ENCODE results near the gene CMKLR1. TPM values are rescaled to one million over a fixed set of nuclear protein-coding genes. Genes with fewer than 3 reads are reported as not detected.

CMKLR1 gene
- polyA plus RNA-seq, 3 donors, result 7.5 to 11.6 (median 7.9) TPM

DNA sequence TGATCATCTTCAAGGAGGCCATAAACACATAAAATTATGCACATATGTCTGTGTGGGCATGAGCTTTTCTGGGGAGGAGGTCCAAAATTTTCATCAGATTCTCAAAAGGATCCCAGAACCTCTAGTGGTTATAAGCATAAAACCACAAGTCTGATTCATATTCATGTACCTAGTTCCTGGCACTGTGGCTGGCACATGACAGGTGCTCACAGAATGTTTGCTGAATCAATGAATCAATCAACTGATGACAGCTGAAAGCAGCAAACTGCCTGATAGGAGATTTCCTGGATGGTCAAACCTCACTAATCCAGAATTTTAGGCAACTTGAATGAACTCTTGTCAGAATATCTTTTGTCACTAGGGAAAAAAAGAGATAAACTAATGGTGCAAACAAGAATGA lies 13.5 kb upstream of the CMKLR1 start:
- Histone ChIP-seq H3K4me3 (replicated peaks in 1 of 3; ENCODE audit: low read depth in 2 of 3, low read length in 3 of 3) (no peak overlapping the region), H3K4me2 (replicated peaks; ENCODE audit: extremely low read depth, low read length, poor library complexity, severe bottlenecking) (no peak overlapping the region), H3K27ac (ENCODE audit: low read depth in 1 of 2, low read length in 2 of 2) (no peak overlapping the region), H3K9ac (ENCODE audit: insufficient read depth, low read length, poor library complexity, severe bottlenecking) (no peak overlapping the region), H3K27me3 (ENCODE audit: control insufficient read depth in 2 of 2, insufficient read depth in 2 of 2, low read length in 2 of 2) (no peaks in the 10 kb centered on the region), H3K4me1 (ENCODE audit: control insufficient read depth in 1 of 2, insufficient read depth in 2 of 2, low read length in 2 of 2) (no peaks in the 10 kb centered on the region), H2AFZ (ENCODE audit: insufficient read depth, low read depth, low read length, poor library complexity, severe bottlenecking) (no peak overlapping the region), H3K79me2 (ENCODE audit: insufficient read depth, low read length) (no peaks in the 10 kb centered on the region), H4K20me1 (ENCODE audit: insufficient read depth, low read length) (no peaks in the 10 kb centered on the region), H3K36me3 (replicated peaks in 1 of 2; ENCODE audit: control insufficient read depth in 1 of 2, insufficient read depth in 2 of 2, low read length in 2 of 2) (no peaks in the 10 kb centered on the region), H3K9me3 (replicated peaks in 1 of 2; ENCODE audit: control insufficient read depth in 1 of 2, insufficient read depth in 1 of 2, low read length in 2 of 2) (no peaks in the 10 kb centered on the region)
- TF ChIP-seq, protein P1, sequence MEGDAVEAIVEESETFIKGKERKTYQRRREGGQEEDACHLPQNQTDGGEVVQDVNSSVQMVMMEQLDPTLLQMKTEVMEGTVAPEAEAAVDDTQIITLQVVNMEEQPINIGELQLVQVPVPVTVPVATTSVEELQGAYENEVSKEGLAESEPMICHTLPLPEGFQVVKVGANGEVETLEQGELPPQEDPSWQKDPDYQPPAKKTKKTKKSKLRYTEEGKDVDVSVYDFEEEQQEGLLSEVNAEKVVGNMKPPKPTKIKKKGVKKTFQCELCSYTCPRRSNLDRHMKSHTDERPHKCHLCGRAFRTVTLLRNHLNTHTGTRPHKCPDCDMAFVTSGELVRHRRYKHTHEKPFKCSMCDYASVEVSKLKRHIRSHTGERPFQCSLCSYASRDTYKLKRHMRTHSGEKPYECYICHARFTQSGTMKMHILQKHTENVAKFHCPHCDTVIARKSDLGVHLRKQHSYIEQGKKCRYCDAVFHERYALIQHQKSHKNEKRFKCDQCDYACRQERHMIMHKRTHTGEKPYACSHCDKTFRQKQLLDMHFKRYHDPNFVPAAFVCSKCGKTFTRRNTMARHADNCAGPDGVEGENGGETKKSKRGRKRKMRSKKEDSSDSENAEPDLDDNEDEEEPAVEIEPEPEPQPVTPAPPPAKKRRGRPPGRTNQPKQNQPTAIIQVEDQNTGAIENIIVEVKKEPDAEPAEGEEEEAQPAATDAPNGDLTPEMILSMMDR (IDR thresholded peaks at IDR 0.05), result no peak
- H3K27me3 Mint-ChIP-seq (ENCODE audit: low read depth in 3 of 3), result peaks cover 0 to 4% (median 0%) of the 10 kb centered on the region in 3 donors
- H3K36me3 Mint-ChIP-seq, result no peaks in the 10 kb centered on the region
- H3K4me1 Mint-ChIP-seq, result peaks cover 2% of the 10 kb centered on the region
- DNase-seq, result no peak
- no peak overlapping the region for H3K4me3 Mint-ChIP-seq
- intact Hi-C loops (cut with micrococcal nuclease), result no loop called here
- H3K9me3 Mint-ChIP-seq, result peaks cover 0 to 4% (median 3%) of the 10 kb centered on the region in 7 donors
- H3K27ac Mint-ChIP-seq, result no peak overlapping the region

DNA sequence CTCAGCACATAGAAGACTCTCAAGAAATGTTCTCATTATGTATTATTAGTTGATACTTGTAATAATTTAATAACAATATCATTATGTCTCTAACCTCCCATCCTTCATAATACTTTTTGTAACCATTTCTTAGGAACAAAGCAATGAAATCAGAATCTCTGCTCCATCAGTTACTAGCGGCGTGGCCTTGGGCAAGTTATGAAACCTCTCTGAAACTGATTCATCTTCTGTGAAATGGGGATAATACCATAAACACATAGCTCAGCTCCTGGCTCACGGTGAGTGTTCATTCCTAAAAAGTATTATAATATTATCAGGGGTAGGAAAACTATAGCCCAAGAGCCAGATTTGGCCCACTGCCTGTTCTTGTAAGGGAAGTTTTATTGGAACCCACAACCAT lies 11.4 kb upstream of the CMKLR1 start:
- intact Hi-C loops (cut with micrococcal nuclease), result no loop called here

More for the DNA sequence above, 11.4 kb upstream of the CMKLR1 start:
- no peaks in the 10 kb centered on the region for H3K9me3 ChIP-seq (replicated peaks in 1 of 2; ENCODE audit: control insufficient read depth in 1 of 2, insufficient read depth in 1 of 2, low read length in 2 of 2)
- WGBS (ENCODE audit: insufficient coverage), result no CpG with 5 or more reads among the region's 3 CpGs
- Mint-ChIP-seq H3K9me3 (peaks cover 0 to 4% (median 3%) of the 10 kb centered on the region in 7 donors), H3K4me1 (peaks cover 10% of the 10 kb centered on the region), H3K27ac (peak overlapping the region in 1 of 7 donors; percentile 20), H3K4me3 (no peak overlapping the region), H3K27me3 (ENCODE audit: low read depth in 3 of 3) (peaks cover 0 to 6% (median 0%) of the 10 kb centered on the region in 3 donors), H3K36me3 (no peaks in the 10 kb centered on the region)
- DNase-seq, result no peak
- H3K4me1 ChIP-seq (ENCODE audit: control insufficient read depth in 1 of 2, insufficient read depth in 2 of 2, low read length in 2 of 2), result peaks cover 3 to 10% of the 10 kb centered on the region in 2 donors
- no peaks in the 10 kb centered on the region for H3K27me3 ChIP-seq (ENCODE audit: control insufficient read depth in 2 of 2, insufficient read depth in 2 of 2, low read length in 2 of 2)
- no peaks in the 10 kb centered on the region for H4K20me1 ChIP-seq (ENCODE audit: insufficient read depth, low read length)
- H2AFZ ChIP-seq (ENCODE audit: insufficient read depth, low read depth, low read length, poor library complexity, severe bottlenecking), result no peak overlapping the region
- no peak overlapping the region for H3K27ac ChIP-seq (ENCODE audit: low read depth in 1 of 2, low read length in 2 of 2)
- TF ChIP-seq, protein P1 (IDR thresholded peaks at IDR 0.05), result no peak
- no peak overlapping the region for H3K9ac ChIP-seq (ENCODE audit: insufficient read depth, low read length, poor library complexity, severe bottlenecking)
- H3K79me2 ChIP-seq (ENCODE audit: insufficient read depth, low read length), result no peaks in the 10 kb centered on the region
- H3K36me3 ChIP-seq (replicated peaks in 1 of 2; ENCODE audit: control insufficient read depth in 1 of 2, insufficient read depth in 2 of 2, low read length in 2 of 2), result no peaks in the 10 kb centered on the region
- H3K4me2 ChIP-seq (replicated peaks; ENCODE audit: extremely low read depth, low read length, poor library complexity, severe bottlenecking), result no peak overlapping the region
- no peak overlapping the region for H3K4me3 ChIP-seq (replicated peaks in 1 of 3; ENCODE audit: low read depth in 2 of 3, low read length in 3 of 3)
